GM12874 (cell line): ENCODE results near the gene CAV3.

ENCODE experiments used
- CTCF ChIP-seq: IDR thresholded peaks from 2 replicates; pipeline ENCODE4 v1.5.1; 2011; ENCODE audit warnings: low read depth, mild to moderate bottlenecking, control low read depth, low read length, moderate library complexity; ENCODE audit not compliant: insufficient read depth

CAV3 gene

DNA sequence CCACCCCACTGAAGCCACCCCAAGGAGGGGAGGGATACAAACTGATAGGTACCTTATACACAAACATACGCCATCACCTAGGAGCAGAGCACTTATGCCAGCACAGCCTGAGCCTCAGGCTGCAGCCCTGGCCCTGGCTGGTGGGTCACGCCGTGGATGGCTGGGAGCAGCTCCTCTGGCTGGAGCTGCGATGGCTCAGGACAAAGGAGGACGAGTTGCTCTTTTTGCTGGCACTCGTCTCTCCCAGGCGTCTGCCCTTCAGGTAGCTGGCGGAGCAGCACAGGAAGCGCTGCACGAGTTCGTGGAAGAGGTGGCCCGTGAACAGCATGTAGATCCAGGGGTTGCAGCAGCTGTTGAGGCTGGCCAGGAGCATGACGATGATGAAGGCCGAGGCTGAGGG lies 19.2 kb downstream of the CAV3 start:
- no peak for TF ChIP-seq CTCF

- TF ChIP-seq CTCF, result no peak
Measured at GRCh38 chr3:8755097-8755496, 21.5 kb downstream of the CAV3 start.

- TF ChIP-seq CTCF, result peak; percentile 35; the same call in 1 of the 2 replicates
Measured at GRCh38 chr3:8755564-8756237, 22.1 kb downstream of the CAV3 start.

DNA sequence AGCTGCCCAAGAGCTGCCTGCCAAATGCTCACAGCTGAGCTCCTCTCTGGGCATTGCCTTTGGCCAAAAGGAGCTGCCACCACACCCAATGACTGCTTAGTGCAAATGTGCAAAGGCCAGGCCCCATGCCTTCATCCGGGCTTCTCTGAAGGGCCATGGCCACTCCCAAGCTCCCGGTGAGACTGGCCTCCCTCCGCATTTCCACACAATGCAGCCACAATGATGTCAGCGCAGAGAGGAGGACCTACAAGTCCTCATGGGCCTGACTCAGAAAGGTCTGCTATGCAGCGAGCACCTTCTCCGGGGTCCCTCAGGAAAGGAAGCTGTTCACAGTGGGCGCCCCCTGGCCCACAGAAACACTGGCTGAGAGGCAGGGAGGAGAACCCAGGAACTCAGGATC lies 23.1 kb downstream of the CAV3 start:
- TF ChIP-seq CTCF, result no peak

- no peak for TF ChIP-seq CTCF
Measured at GRCh38 chr3:8757551-8758518, 24.2 kb downstream of the CAV3 start.

GRCh38 chr3:8759038-8759707 lies 25.6 kb downstream of the CAV3 start:
- no peak for TF ChIP-seq CTCF

GRCh38 chr3:8760091-8760490 lies 26.5 kb downstream of the CAV3 start:
- TF ChIP-seq CTCF, result no peak
